ENCODE data around the gene SIRT5.
A peak's percentile ranks its signal among the peaks of the same experiment; 100 is the strongest.

SIRT5 gene

DNA sequence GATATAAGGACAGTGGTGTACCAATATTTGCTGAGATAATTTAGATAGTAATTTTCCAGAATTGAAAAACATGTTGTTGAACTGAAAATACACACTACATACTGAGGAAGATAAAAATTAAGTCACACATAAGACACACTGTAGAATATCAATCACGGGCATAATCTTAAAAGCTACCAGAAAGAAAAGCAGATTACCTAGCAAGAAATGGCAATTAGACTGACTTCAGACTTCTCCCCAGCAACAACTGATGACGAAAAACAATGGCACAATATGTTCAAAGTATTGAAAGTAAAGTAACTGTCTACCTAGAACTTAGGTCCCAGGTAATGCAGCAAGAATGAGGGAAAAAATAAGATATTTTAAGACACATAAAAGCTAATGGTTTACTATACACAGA, 87.2 kb downstream of the SIRT5 start:
- H3K4me3 ChIP-seq (ENCODE audit: low read depth, low read length): no peak overlapping the region
- H3K9ac ChIP-seq (ENCODE audit: low read depth, low read length): no peak overlapping the region

DNA sequence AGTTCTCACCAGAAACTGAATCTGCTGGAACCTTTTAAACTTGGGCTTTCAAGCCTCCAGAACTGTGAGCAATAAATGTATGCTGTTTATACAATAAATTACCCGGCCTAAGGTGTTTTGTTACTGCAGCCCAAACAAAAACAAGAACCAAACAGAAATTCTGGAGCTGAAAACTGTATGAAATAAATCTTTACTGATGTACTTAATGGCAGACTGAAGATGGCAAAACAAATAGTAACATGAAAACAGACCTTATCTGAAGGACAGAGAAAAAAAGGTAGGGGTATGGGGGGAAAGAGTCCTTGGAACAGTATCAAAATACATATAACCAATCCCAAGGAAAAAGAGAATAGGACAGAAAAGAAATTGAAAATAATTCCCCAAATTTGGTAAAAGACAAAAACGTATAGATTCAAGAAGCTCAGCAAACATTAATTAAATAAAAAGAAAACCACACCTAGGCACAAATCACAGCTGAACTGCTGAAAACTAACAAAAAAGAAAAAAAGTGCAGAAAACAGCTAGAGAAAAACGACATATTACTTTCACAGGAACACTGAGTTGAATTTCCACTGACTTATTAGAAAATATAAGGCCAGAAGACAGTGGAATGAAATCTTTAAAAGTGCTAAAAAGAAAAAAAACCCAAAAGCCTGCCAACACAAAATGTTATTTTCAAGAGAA, 88.4 kb downstream of the SIRT5 start:
- Histone ChIP-seq H3K4me1 (ENCODE audit: control insufficient read depth, insufficient read depth, low read length) (peaks cover 15% of the 10 kb centered on the region), H3K4me3 (ENCODE audit: low read depth, low read length) (no peak overlapping the region), H3K36me3 (ENCODE audit: control insufficient read depth, insufficient read depth, low read length) (no peaks in the 10 kb centered on the region), H3K27ac (ENCODE audit: low read depth, low read length) (peak overlapping the region; percentile 2), H3K27me3 (ENCODE audit: control insufficient read depth, insufficient read depth, low read length) (no peaks in the 10 kb centered on the region), H3K9me3 (ENCODE audit: control insufficient read depth, insufficient read depth, low read length) (no peaks in the 10 kb centered on the region), H3K9ac (ENCODE audit: low read depth, low read length) (no peak overlapping the region)

More for the DNA sequence above, 87.2 kb downstream of the SIRT5 start:
- H3K36me3 ChIP-seq (ENCODE audit: control insufficient read depth, insufficient read depth, low read length): no peaks in the 10 kb centered on the region
- H3K27ac ChIP-seq (ENCODE audit: low read depth, low read length): no peak overlapping the region
- H3K4me1 ChIP-seq (ENCODE audit: control insufficient read depth, insufficient read depth, low read length): peaks cover 15% of the 10 kb centered on the region
- no peaks in the 10 kb centered on the region for H3K27me3 ChIP-seq (ENCODE audit: control insufficient read depth, insufficient read depth, low read length)
- H3K9me3 ChIP-seq (ENCODE audit: control insufficient read depth, insufficient read depth, low read length): no peaks in the 10 kb centered on the region

DNA sequence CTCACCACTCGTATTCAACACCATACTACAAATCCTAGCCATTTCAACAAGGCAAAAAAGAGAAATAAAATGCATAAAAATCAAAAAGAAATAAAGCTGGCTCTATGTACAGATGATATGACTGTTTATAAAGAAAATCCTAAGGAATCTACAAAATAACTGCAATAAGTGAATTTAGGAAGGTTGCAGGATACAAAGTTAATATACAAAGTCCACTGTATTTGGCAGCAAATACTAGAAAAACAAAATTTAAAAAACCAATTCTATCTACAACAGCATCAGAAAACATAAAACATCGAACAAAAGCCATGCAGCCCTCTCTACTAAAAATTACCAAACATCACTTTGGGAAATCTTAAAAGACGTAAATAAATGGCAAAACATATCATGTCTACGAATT, 89.6 kb downstream of the SIRT5 start:
- no peaks in the 10 kb centered on the region for H3K27me3 ChIP-seq (ENCODE audit: control insufficient read depth, insufficient read depth, low read length)
- no peak overlapping the region for H3K27ac ChIP-seq (ENCODE audit: low read depth, low read length)
- H3K4me3 ChIP-seq (ENCODE audit: low read depth, low read length): no peak overlapping the region
- H3K9ac ChIP-seq (ENCODE audit: low read depth, low read length): no peak overlapping the region
- no peaks in the 10 kb centered on the region for H3K36me3 ChIP-seq (ENCODE audit: control insufficient read depth, insufficient read depth, low read length)
- H3K9me3 ChIP-seq (ENCODE audit: control insufficient read depth, insufficient read depth, low read length): no peaks in the 10 kb centered on the region
- peaks cover 27% of the 10 kb centered on the region for H3K4me1 ChIP-seq (ENCODE audit: control insufficient read depth, insufficient read depth, low read length)

Measured in HUES48 (cell line).